ENCODE measurements around the gene DHRSX.
"Not testable (repeated sequence)": the region's sequence is repeated elsewhere in the genome, so short reads cannot be mapped to it uniquely, and the experiment has no call there.

DHRSX gene

DNA sequence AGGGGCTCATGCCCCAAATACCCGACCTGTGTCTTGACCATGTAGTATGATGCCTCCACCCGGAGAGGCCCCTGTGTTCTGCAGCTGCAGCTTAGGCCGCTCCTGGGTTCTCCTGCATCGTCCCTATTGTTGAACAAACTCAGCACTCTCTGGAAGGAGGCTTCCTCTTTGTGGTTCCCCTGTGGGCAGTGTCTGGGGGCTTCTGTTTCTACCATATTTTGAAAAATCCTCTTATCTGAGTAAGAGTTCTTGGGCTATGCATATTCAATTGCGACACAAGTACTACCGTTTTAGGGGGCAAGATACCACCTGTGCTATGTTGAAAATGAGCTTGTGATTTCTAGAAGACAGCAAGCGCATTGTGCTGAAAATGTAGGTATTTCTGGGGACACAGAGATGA lies 276.6 kb downstream of the DHRSX start:
- no peak for DNase-seq (ENCODE audit: low read depth in 2 of 2)

DNA sequence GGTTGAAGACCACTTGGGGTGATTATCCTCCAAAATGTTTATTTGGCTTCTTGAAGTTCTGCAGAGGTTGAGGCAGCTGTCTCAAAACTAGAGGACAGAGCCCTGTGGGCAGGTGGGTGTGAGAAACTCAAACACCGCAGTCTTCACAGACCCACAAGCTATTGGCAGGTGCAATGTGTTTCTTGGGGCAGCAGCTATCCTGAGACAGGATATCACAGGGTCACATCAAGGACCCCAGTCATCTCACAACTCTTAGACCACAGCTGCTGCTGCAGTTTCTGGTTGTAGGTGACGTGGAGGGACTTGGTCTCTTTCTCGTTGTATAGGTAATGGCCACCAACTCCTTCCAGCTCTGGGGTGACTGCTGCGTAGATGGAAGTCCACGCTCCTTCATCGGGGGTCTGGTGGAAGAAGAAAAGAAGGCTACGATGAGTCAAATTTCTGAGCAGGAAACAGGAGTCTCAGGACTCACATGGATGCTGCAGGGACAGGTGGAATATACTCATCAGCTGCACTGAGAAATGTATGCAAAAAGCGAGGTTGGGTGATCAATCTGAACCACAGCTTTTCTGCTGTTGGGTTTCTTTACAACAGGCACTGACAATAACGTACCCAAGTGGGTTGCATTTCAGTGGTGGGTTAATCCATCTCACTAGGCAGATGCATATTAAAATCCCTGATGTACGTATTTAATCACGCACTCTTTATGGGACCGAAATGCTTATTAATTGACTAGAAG lies 279.8 kb downstream of the DHRSX start:
- no peak for DNase-seq (ENCODE audit: low read depth in 2 of 2)

DNA sequence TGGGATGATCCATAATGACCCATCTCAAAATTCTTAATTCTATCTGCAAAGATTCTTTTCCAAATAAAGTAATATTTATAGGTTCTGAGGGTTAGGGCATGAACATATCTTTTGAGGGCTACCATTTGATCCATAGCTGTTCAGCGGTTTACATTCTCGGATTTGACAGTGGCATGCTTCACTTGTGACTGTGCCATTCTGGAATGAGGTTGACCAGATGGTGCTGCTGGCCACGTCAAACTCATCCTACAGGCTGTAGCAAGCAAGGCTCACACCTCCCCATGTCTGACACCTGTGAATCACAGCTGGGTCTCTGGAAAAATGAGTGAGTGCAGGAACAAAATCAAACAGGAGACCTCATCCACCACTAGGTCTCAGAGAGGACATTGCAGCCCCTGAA lies 280.5 kb downstream of the DHRSX start:
- DNase-seq (ENCODE audit: low read depth in 2 of 2) = no peak

DNA sequence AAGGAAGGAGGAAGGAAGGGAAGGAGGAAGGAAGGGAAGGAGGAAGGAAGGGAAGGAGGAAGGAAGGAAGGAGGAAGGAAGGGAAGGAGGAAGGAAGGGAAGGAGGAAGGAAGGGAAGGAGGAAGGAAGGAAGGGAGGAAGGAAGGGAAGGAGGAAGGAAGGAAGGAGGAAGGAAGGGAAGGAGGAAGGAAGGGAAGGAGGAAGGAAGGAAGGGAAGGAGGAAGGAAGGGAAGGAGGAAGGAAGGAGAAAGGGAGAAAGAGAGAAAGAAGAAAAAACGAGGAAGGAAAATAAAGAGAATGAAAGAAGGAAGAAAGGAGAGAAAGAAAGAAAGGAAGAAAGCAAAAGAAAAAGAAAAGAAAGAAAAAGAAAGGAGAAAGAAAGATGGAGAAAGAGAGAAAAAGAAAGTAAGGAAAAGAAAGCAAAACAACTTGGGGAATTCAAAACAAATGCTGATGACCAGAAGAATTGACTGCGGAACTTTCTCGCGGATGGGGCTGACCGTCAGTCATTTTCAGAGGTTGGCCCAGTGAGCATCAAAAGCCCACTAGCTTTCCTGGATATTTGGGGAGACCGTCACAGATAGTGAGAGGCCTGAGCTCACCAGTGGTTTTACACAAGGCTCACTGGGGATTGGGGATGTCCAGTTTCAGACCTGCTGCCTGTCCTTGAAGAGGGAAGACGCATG lies 286.5 kb downstream of the DHRSX start:
- DNase-seq (ENCODE audit: low read depth in 2 of 2) = not testable (repeated sequence)

DNA sequence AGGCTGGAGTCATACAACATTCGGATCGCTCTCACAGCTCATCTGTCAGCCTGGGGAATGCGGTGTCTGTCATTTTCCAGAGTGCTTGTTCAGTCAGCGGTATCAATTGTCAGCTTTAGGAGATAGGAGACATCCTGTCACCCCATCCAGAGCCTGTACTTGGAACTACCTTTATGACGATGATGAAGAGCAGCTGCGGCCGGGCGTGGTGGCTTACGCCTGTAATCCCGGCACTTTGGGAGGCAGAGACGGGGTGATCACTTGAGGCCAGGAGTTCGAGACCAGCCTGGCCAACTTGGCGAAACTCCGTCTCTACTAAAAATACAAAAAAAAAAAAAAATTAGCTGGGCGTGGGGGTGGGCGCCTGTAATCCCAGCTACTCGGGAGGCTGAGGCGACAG lies 289.1 kb downstream of the DHRSX start:
- not testable (repeated sequence) for DNase-seq (ENCODE audit: low read depth in 2 of 2)

DNA sequence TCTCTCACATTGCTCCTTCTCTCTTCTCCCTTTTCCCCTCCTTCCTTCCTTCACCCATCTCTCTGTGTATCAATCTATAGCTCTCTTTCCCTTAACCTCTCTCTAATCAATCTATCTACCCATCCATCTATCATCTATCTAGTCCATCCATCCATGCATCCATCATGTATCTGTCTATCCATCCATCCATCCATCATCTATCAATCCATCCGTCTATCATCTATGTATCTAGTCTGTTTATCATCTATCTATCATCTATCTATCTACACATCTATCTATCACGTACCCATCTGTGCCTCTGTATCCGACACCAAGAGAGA lies 307.5 kb downstream of the DHRSX start:
- no peak for DNase-seq (ENCODE audit: low read depth in 2 of 2)

DNA sequence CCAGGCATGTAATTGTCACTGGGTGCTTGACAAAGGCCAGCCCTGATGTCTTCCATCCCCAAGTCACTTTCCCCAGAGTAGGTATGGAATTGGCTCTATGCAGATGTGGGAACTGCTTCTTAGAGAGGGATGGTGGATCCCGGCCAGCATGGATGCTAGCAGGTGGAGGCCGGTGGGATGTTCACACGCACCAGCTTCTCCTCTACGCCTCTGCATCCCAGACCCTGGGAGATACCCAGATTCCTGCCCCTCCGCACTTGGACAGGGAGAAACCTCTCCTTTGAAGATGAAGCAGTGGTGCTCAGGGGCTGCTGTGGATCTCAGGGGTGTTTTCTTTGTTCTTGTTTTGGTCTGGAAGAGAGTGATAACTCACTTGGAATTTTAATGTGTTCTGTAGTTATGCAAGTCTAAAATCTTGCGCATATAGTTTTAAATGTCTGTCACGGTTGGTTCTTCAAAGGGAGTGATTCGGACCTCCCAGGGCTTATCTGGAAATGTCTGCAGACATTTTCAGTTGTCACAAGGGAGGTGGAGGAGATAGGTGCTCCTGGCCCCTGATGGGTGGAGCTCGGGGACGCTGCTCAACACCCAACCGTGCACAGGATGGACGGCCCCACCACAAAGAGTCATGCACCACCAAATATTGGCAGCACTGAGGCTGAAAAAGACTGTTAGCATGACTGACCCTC lies 308.0 kb downstream of the DHRSX start:
- DNase-seq (ENCODE audit: low read depth in 2 of 2) = no peak

DNA sequence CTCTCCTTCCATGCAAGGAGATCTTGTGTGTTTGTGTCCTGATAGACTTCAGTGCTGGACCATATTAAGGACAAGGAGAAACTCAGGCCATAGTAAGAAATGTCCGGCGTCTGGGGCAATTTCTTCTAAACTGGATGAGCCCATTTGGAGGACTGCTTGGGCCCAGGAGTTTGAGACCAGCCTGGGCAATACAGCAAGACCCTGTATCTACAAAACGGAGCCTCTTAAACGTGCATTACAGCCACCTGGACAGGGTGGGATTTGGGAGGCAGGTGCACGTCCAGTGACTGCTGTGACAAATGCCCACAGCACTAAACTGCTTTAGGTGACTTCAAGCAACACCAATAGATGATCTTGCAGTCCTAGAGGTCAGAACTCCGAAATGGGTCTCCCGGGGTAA lies 311.9 kb downstream of the DHRSX start:
- no peak for DNase-seq (ENCODE audit: low read depth in 2 of 2)

DNA sequence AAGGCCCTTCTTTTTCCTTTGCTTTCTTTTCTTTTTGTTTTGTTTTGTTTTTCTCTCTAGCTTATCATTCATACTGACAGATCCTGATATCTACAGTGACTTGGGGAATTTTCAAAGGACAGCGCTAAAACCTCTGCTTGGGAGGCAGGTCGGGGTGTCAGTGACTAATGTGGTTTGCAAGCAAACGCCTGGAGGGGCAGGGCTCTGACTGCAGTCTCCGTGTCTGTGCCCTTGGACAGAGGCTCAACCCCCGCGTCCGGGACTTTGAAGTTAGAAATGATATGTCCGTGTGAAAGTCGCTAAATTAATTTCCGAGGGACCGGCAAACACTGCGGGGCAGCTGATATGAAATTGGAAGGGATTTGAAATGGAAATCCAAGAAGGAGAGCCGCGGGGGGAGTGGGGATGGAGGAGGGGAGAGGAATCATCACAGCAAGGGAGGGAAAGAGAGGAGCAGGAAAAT lies 312.4 kb downstream of the DHRSX start:
- DNase-seq (ENCODE audit: low read depth in 2 of 2) = no peak

DNA sequence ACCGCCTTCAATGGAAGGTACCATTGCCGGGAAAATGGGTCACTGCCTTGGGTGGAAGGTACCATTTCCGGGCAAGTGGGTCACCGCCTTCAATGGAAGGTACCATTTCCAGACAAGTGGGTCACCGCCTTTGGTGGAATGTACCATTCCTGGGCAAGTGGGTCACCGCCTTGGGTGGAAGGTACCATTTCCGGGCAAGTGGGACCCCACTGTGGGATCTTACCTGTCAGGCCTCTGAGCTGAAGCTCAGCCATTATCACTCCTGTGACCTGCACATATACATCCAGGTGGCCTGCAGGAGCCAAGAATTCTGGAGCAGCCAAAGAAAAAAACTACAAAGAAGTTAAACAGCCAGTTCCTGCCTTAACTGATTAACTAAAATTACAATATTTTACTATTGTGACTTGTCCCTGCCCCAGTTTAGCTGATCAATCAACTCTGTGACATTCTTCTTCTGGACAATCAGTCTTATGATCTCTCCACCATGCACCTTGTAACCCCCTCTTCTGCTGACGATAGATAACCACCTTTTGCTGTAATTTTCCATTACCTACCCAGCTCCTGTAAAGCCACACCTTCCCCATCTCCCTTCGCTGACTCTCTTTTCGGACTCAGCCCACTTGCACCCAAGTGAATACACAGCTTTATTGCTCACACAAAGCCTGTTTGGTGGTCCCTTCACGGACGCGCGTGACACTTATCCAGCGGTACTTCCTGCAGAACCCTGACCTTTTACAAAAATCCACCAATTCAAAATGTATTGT lies 313.2 kb downstream of the DHRSX start:
- no peak for DNase-seq (ENCODE audit: low read depth in 2 of 2)

DNA sequence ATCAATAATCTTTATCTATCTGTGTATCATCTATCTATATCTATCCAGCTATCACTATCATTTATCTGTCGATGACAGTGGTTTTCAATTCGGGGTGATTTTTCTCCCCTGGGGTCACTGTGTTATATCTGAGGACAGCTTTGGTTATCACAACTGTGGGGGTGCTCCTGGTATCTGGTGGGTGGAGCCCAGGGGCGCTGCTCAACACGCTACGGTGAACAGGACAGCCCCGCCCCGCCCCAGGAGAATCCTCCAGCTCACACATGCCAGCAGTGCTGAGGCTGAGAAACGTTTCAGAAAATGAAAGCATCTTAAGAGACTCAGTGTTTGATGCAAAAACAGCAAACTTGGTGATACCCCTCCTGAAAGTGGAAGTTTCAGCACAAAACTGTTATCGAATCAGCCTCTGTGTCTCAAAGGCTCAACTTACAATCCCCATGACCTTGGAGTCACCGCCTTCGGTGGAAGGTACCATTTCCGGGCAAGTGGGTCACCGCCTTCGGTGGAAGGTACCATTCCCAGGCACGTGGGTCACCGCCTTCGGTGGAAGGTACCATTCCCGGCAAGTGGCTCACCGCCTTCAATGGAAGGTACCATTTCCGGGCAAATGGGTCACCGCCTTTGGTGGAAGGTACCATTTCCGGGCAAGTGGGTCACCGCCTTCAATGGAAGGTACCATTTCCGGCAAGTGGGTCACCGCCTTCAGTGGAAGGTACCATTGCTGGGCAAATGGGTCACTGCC lies 315.3 kb downstream of the DHRSX start:
- DNase-seq (ENCODE audit: low read depth in 2 of 2) = no peak

DNA sequence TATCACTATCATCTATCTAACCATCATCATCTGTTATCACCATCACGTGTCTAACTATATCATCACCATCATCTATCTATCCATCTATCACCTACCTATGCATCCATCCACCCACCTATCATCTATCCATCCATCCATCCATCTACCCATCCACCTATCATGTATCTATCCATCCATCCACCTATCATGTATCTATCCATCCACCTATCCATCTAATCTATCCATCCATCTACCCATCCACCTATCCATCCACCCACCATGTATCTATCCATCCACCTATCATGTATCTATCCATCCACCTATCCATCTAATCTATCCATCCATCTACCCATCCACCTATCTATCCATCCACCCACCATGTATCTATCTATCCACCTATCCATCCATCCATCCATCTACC lies 316.7 kb downstream of the DHRSX start:
- DNase-seq (ENCODE audit: low read depth in 2 of 2) = no peak

DNA sequence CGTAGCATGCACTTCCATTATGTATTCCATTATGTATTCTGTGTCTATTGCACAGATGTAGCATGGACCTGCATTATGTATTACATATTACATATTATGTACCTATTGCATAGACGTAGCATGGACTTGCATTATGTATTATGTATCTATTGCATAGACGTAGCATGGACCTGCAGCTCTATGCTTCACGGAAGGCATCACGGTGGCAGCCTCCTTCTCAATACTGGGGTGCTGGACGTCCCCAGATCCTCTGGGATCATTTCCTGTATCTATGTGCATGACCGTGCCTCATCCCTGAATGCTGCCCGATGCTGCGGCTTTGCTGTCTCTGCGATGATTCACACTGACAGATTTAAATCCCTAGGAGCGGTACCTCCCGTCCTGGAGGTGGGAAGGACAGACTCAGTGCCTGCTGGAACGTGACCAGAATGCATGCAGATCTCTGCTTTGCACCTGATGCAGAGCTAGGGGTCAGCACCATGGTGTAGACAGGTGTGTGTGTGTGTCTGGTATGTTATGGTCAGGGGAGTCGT lies 317.5 kb downstream of the DHRSX start:
- no peak for DNase-seq (ENCODE audit: low read depth in 2 of 2)

DNA sequence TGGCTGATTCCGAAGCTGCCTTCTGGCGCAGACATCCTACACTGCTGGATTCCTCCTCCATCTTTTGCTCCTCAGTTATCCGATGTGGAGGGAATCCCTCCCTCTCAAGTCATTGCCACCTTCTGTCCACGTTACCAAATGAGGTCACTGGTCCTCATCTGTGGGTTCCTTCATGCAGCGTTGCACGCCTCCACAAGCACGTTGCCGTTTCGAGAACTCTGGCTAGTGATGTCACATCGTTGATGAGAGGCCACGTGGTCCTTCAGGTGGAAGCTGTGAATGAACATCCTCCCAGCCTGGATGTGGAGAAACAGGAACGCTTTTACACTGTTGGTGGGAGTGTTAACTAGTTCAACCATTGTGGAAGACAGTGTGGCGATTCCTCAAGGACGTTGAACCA lies 323.2 kb downstream of the DHRSX start:
- DNase-seq (ENCODE audit: low read depth in 2 of 2) = no peak

DNA sequence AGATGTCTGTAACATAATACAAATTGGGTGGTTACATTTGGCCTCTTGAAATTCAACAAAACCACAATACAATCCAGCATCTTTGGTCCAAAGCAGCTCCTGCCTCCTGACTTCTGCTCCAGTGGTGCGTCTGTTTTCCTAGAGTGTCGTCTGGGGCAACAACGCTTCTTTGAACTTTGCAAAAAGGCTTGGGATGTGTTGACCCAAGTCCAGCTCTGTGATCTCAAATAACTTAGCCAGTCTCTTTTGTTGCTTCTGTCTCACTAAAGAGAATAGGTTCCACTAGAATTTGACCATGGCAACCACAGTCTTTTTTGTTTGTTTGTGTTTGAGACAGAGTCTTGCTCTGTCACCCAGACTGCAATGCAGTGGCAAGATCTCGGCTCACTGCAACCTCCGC lies 324.0 kb downstream of the DHRSX start:
- DNase-seq (ENCODE audit: low read depth in 2 of 2) = no peak

DNA sequence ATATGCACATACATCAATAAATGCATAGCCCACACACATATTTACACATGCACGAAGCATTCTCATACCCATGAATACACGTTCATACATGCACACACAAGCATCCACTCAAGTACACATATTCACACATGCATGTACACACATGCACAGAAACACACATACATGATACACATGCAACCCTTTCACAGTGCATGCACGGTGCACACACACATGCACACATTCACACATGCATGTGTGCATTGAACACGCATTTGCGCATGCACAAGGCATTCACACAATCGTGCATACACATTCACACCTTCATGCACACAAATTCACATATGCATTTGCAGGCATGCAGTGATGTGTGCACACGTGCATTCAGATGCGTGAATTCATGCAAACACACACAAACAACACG lies 324.5 kb downstream of the DHRSX start:
- DNase-seq (ENCODE audit: low read depth in 2 of 2) = no peak

DNA sequence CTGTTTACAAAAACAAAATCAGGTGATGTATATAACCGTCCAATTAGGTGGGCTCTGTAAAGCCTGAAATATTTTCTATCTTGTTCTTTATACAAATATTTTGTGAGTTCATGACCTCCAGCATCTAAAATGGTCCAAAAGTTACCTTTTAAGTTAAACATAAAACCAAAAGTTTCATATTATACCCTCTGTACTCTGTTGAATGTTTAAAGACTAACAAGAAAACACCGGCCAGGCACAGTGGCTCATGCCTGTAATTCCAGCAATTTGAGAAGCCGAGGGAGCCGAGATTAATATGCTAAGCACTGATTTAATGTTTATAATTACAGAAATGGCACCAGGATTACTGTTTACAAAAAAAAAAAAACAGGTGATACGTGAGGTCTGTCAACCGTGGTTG lies 328.4 kb downstream of the DHRSX start:
- no peak for DNase-seq (ENCODE audit: low read depth in 2 of 2)
